Esophagus squamous epithelium (tissue), 4 donors: ENCODE data around the gene TMPRSS12.

Experiments
- CTCF ChIP-seq, 6 experiments: fragments of 450-650 bp in 4 of 6; fragments of 200-600 bp in 2 of 6; sonication (generic) in 2 of 6; IDR thresholded peaks; one replicate each; pipeline ENCODE4 v1.5.1; 2016 to 2019; ENCODE audit warnings: antibody characterized with exemption in 6 of 6, mild to moderate bottlenecking in 4 of 6, moderate library complexity in 4 of 6
- POLR2A ChIP-seq, 4 donors: fragments of 450-650 bp; IDR thresholded peaks; one replicate each; pipeline ENCODE4 v1.6.1; 2017; ENCODE audit warnings: antibody characterized with exemption in 4 of 4, mild to moderate bottlenecking in 4 of 4, moderate library complexity in 3 of 4

- no peak for TF ChIP-seq CTCF (IDR thresholded peaks at IDR 0.05)
- no peak for TF ChIP-seq POLR2A (IDR thresholded peaks at IDR 0.05)
These were observed 6.2 kb downstream of the TMPRSS12 start for GRCh38 chr12:50848963-50849362.
